HG03457 (cell line): ENCODE data around the gene UBC.

Experiments used
- ATAC-seq: cut with Tn5 transposase; IDR thresholded peaks from one replicate; pipeline ENCODE4 v1.9.1; 2021; ENCODE audit warnings: moderate number of reproducible peaks; ENCODE audit not compliant: unreplicated experiment

UBC gene

DNA sequence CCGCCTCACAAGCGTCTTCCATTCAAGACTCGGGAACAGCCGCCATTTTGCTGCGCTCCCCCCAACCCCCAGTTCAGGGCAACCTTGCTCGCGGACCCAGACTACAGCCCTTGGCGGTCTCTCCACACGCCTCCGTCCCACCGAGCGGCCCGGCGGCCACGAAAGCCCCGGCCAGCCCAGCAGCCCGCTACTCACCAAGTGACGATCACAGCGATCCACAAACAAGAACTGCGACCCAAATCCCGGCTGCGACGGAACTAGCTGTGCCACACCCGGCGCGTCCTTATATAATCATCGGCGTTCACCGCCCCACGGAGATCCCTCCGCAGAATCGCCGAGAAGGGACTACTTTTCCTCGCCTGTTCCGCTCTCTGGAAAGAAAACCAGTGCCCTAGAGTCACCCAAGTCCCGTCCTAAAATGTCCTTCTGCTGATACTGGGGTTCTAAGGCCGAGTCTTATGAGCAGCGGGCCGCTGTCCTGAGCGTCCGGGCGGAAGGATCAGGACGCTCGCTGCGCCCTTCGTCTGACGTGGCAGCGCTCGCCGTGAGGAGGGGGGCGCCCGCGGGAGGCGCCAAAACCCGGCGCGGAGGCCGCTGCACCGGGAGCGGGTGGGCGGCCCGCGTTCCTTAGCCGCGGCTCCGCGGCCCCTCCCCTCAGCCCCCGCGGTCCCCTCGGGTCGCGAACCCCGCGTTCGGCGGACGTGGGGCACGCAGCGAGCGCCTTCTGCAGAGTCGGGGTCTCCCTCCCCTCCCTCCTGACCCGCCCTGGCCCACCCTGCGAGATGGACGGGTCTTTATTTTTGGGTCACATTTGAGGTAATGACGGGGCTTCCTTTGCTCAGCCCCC lies at the start of gene UBC:
Gene UBC, minus strand, starts transcription at position 259 of the 847 bp plus-strand sequence. CDS start 879 bp downstream, outside the sequence.
- ATAC-seq, result peak; percentile 31

DNA sequence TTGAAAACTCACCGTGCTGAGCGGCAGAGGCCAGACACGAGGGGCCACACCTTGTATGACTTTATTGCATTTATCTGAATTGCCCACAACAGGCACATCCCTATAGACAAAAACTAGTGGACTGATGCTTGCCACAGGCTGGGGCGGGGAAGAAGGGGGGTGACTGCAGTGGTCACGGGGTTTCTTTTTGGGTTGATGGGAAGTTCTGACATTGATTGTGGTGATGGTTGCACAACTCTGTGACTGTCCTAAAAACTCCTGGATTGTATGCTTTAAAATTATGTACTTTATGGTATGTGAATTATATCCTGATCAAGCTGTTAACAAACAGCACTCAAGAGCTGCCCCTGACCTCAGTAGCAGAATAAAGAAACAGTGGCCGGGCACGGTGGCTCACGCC lies 48.8 kb upstream of the UBC start:
- ATAC-seq, result no peak

DNA sequence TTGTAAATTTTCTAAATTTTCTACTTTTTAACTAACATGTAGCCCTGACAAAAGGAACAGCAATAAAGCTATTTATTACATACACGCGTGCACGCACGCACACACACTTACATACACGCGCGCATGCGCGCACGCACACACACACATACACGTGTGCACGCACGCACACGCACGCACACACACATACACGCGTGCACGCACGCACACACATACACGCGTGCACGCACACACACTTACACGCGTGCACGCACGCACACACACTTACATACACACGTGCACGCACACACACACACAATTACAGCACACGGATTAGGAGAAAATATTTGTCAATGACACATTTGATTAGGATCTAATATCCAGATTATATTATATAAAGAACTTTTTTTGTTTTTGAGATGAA lies 46.6 kb upstream of the UBC start:
- no peak for ATAC-seq

DNA sequence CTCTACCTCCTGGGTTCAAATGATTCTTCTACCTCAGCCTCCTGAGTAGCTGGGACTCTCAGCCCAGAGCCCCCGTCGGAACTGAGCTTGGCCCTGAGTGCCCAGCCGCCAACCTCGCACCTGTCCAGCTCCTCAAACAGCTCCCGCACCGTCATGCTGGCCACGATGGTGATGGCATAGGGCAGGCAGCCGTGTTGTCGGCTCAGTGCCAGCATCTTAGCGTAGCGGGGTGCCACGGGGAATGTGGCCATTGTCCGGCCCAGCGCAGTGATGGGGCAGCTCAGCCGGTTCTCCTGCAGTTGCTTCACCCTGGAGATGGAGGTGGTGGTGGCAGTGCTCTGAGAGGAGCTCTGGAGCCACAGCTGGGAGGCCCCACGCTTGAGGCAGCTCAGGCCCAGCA lies 42.1 kb upstream of the UBC start:
- ATAC-seq, result no peak

DNA sequence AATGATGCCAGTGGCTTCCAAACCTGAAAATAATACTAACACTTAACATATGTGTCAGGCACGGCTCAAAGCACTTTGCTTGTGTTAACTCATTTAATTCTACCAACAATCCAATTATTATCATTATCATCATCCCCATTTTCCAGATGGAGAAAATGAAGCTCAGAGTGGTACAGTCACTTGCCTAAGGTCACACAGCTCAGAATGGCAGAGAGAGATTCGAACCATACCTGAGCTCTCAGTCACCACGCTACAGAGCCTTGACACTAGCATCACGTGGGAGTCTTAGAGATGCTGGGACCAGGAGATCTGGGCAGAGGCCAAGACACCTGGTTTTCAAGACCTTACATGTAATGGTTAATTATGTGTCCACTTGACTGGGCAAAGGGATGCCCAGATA lies 40.3 kb upstream of the UBC start:
- no peak for ATAC-seq

- ATAC-seq, result no peak
Measured at GRCh38 chr12:124953689-124954405, 39.4 kb upstream of the UBC start.

GRCh38 chr12:124952801-124953200 lies 38.4 kb upstream of the UBC start:
- ATAC-seq, result no peak

GRCh38 chr12:124952295-124952694 lies 37.8 kb upstream of the UBC start:
- no peak for ATAC-seq

DNA sequence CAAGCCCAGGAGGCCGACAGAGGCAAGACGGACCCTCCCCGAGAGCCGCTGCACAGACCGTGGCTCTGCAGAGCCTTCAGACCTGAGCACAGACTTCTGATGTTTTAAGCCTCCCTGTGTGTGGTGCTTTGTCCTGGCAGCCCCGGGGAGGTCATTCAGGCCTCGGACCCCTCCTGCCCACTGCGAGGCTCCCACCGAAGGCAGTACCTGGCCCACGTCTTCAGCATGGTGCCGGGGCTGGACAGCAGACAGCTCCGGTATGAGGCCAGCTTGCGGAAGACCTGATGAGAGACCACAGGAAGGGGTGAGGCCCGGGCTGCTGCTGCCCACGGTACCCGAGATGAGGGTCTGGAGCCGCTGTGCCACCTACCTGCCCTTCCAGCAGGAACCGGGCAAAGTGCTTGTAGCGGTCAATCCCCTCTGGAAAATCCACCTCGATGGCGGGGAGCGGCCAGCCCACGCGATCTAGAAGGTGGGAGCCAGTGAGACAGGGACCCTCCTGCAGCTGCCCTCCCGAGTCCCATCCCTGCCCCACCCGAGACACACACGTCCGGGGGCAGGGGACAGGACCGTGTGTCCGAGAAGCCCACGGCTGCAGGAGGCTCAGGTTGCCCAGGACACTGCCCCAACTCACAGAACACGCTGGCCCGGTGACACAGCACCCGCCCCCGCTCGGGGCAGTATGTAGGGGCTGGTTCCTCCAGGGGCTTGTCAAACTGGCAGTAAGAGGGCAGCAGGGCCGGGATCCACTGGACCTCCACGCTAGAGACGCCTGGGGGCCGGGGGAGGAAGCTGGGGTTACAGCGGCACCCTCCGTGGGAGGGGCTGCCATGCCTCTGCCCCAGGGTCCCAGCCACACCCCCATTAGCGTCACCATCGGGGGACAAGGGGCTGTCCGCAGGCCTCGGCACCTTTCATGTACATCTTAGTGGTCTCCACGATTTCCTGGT lies 35.6 kb upstream of the UBC start:
- ATAC-seq, result no peak

GRCh38 chr12:124949066-124949465 lies 34.6 kb upstream of the UBC start:
- ATAC-seq, result no peak

- ATAC-seq, result no peak
Measured at GRCh38 chr12:124947561-124948398, 33.3 kb upstream of the UBC start.

GRCh38 chr12:124947013-124947412 lies 32.6 kb upstream of the UBC start:
- no peak for ATAC-seq

DNA sequence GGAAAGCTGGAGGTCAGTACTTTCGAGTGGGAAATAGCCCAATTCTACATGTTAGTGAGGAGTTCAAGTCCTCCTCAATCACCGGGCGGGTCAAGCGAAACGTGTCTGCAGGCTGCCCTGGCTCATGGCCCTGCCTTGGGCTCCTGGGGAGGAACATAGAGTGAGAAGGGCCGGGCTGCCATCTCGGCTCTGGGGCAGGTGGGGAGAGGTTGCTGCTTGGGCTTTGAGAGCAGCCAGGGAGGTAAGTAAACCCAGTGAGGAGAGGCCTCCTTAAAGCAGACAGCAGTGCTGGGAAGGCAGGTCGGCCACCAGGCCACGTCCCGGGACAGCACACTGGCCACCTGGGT lies 32.0 kb upstream of the UBC start:
- ATAC-seq, result no peak

DNA sequence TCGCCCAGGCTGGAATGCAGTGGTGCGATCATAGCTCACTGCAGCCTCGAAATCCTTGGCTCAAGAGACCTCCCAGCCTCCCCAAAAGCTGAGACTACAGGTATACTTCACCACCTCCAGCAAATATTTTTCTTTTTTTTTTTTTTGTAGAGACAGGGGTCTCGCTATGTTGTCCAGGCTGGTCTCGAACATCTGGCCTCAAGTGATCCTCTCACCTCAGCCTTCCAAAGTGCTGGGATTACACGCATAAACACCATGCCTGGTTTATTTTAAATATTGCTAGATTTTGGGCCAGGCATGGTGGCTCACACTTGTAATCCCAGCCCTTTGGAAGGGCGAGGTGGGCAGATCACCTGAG lies 26.7 kb upstream of the UBC start:
- ATAC-seq, result no peak

DNA sequence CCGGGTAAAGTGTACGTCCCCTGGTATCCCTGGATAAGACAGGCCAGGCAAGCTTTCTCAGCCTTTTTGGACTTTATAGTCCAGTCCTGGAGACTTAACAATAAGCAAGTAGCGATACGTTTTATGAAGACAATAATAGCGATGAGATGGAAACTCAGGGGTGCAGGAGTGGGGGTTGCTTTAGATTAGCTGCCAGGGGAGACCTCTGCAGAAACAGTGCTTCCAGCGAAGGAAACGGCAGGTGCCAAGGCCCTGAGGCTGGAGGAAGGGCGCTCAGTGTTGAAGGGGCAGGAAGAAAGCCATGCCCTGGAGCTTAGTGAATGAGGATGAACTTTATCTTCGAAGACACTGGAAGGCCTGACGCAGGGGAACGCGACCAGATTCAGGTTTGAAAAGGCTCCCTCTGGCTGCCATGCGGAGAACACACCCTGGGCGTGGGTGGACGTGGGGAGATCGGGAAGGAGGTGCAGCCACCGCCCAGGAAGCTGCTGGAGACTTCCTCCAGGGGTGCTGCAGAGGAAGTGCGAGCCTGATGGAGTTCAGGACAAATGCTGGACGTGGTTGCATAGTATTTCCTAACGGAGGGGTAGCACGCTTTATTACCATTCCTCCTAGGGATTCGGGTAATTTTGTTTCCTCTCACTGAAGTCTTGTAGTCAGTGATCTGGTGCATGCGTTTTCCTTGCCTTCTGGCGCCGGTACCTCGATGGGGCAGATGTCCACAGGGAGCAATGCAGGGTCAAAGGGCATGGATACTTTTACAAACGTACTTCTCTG lies 26.1 kb upstream of the UBC start:
- ATAC-seq, result peak; percentile 41

DNA sequence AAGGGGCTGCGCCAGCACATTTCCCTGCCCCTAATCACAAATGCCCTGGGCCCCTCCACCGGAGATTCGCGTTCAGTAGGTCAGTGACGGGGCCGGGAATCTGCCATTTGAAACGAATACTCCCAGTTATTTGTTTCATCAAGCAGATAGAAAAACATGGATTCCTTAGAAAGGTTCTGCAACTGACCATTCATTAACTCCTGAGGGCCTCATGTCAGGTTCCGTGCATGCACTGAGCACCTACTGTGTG lies 25.6 kb upstream of the UBC start:
- no peak for ATAC-seq

DNA sequence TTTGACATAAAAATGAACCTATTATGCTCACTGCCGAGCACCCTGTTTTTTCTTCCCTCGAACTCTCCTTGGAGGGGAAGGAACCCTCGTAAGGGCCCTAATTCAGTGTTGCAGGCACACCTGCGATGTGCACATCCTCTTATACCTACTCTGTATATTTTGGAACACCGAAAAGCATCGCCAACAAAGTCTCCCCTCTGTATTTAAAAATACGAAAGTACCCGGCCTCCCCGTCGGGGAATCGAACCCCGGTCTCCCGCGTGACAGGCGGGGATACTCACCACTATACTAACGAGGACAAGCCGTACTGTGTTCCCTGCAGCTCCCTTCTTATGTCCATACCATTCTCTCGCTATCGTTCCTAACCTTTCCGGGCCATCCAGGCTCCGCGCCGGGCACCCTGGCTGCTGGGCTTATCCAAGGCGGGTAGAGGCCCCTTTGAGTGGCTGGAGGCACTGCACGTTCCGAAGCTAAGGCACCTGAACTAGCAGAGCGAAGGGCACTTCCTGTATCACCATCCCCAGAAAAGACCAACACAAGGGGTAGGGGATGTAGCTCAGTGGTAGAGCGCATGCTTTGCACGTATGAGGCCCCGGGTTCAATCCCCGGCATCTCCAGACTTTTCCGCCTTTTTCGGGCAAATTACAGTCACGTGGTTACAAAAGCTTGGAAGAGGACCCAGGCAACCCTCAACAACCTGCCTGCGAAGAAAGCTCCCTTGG lies 25.1 kb upstream of the UBC start:
- peak; percentile 49 for ATAC-seq

- peak; percentile 12 for ATAC-seq
Measured at GRCh38 chr12:124939079-124939420, 24.6 kb upstream of the UBC start.

DNA sequence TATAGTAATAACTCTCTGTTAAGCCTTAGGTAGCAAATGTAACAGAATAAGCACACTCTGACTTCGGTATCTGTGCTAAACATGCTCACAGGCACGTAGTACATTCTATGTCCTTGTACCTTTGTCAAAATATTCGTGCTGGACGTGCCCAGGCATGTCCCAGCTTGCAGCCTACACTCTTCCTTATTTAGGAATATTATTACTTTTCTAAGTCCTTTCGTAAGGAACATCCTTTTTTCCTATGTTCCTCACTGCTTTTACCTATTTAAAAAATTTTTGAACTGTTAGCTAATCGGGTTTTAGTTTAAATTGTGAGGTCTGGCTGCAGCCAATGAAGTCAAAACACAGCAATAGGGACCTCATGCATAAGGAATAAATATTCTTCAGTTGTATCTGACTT lies 24.1 kb upstream of the UBC start:
- ATAC-seq, result no peak

DNA sequence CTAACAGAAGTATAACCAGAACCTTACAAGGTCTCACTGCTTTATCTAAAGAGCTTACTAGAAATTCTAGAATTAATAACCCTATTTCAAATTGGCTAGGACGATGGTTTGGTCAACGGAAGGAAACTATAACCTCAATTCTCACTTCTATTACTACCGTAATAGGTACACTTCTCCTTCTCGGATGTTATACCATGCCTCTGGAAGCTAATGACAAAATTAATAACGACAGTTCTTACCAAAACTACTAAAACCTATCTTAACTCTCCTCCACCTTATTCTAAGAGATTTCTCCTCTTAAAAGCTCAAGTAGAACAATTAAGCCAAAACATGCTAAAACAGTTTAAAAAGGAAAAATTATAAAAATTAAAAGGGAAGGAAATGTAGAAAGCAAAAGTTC lies 23.7 kb upstream of the UBC start:
- no peak for ATAC-seq
